Measurements from ENCODE around the gene CAMK1G.

CAMK1G gene

GRCh38 chr1:209628618-209629299 is 45.2 kb downstream of the CAMK1G start:
- ATAC-seq (replicated peaks; ENCODE audit: extremely low read depth, poor library complexity, severe bottlenecking), result no peak
- no peaks in the 10 kb centered on the region for H3K27me3 Mint-ChIP-seq
- no peak overlapping the region for H3K4me3 Mint-ChIP-seq
- no peaks in the 10 kb centered on the region for H3K36me3 Mint-ChIP-seq (ENCODE audit: insufficient read depth)
- no peaks in the 10 kb centered on the region for H3K9me3 Mint-ChIP-seq
- no peaks in the 10 kb centered on the region for H3K4me1 Mint-ChIP-seq
- no peak overlapping the region for H3K27ac Mint-ChIP-seq (ENCODE audit: low read depth)
- DNase-seq (ENCODE audit: low spot score in 2 of 2), result no peak

- Mint-ChIP-seq H3K4me3 (no peak overlapping the region), H3K9me3 (no peaks in the 10 kb centered on the region), H3K27ac (ENCODE audit: low read depth) (no peak overlapping the region), H3K27me3 (no peaks in the 10 kb centered on the region), H3K4me1 (no peaks in the 10 kb centered on the region), H3K36me3 (ENCODE audit: insufficient read depth) (no peaks in the 10 kb centered on the region)
- ATAC-seq (replicated peaks; ENCODE audit: extremely low read depth, poor library complexity, severe bottlenecking), result no peak
- DNase-seq (ENCODE audit: low spot score in 2 of 2), result no peak
Observed at GRCh38 chr1:209629621-209630382, 46.3 kb downstream of the CAMK1G start.

- H3K9me3 Mint-ChIP-seq, result no peaks in the 10 kb centered on the region
- no peak overlapping the region for H3K4me3 Mint-ChIP-seq
- DNase-seq (ENCODE audit: low spot score in 2 of 2), result no peak
Observed at GRCh38 chr1:209630383-209631225, 47.1 kb downstream of the CAMK1G start.

GRCh38 chr1:209633335-209633997 is 50.0 kb downstream of the CAMK1G start:
- no peak for ATAC-seq (replicated peaks; ENCODE audit: extremely low read depth, poor library complexity, severe bottlenecking)
- Mint-ChIP-seq H3K36me3 (ENCODE audit: insufficient read depth) (no peaks in the 10 kb centered on the region), H3K4me1 (no peaks in the 10 kb centered on the region), H3K9me3 (no peaks in the 10 kb centered on the region), H3K27me3 (no peaks in the 10 kb centered on the region), H3K27ac (ENCODE audit: low read depth) (no peak overlapping the region), H3K4me3 (no peak overlapping the region)
- no peak for DNase-seq (ENCODE audit: low spot score in 2 of 2)

More at GRCh38 chr1:209630383-209631225, 47.1 kb downstream of the CAMK1G start:
- no peak for ATAC-seq (replicated peaks; ENCODE audit: extremely low read depth, poor library complexity, severe bottlenecking)
- H3K27me3 Mint-ChIP-seq, result no peaks in the 10 kb centered on the region
- H3K36me3 Mint-ChIP-seq (ENCODE audit: insufficient read depth), result no peaks in the 10 kb centered on the region
- H3K27ac Mint-ChIP-seq (ENCODE audit: low read depth), result no peak overlapping the region
- no peaks in the 10 kb centered on the region for H3K4me1 Mint-ChIP-seq

- H3K4me3 Mint-ChIP-seq, result no peak overlapping the region
- no peaks in the 10 kb centered on the region for H3K4me1 Mint-ChIP-seq
- DNase-seq (ENCODE audit: low spot score in 2 of 2), result no peak
- H3K27me3 Mint-ChIP-seq, result no peaks in the 10 kb centered on the region
- H3K36me3 Mint-ChIP-seq (ENCODE audit: insufficient read depth), result no peaks in the 10 kb centered on the region
- H3K27ac Mint-ChIP-seq (ENCODE audit: low read depth), result no peak overlapping the region
- no peaks in the 10 kb centered on the region for H3K9me3 Mint-ChIP-seq
- no peak for ATAC-seq (replicated peaks; ENCODE audit: extremely low read depth, poor library complexity, severe bottlenecking)
Observed at GRCh38 chr1:209634005-209634737, 50.7 kb downstream of the CAMK1G start.

GRCh38 chr1:209635850-209636249 is 52.3 kb downstream of the CAMK1G start:
- H3K27ac Mint-ChIP-seq (ENCODE audit: low read depth), result no peak overlapping the region
- no peaks in the 10 kb centered on the region for H3K27me3 Mint-ChIP-seq

GRCh38 chr1:209641832-209642172 is 58.3 kb downstream of the CAMK1G start:
- Mint-ChIP-seq H3K36me3 (ENCODE audit: insufficient read depth) (no peaks in the 10 kb centered on the region), H3K27me3 (no peaks in the 10 kb centered on the region), H3K4me3 (no peak overlapping the region), H3K4me1 (no peaks in the 10 kb centered on the region), H3K27ac (ENCODE audit: low read depth) (no peak overlapping the region), H3K9me3 (no peaks in the 10 kb centered on the region)
- ATAC-seq (replicated peaks; ENCODE audit: extremely low read depth, poor library complexity, severe bottlenecking) (no peak), DNase-seq (ENCODE audit: low spot score in 2 of 2) (no peak)

More at GRCh38 chr1:209635850-209636249, 52.3 kb downstream of the CAMK1G start:
- H3K36me3 Mint-ChIP-seq (ENCODE audit: insufficient read depth), result no peaks in the 10 kb centered on the region
- no peak for DNase-seq (ENCODE audit: low spot score in 2 of 2)
- ATAC-seq (replicated peaks; ENCODE audit: extremely low read depth, poor library complexity, severe bottlenecking), result no peak
- no peaks in the 10 kb centered on the region for H3K4me1 Mint-ChIP-seq
- H3K4me3 Mint-ChIP-seq, result no peak overlapping the region
- H3K9me3 Mint-ChIP-seq, result no peaks in the 10 kb centered on the region

- Mint-ChIP-seq H3K27me3 (no peaks in the 10 kb centered on the region), H3K4me3 (no peak overlapping the region), H3K4me1 (no peaks in the 10 kb centered on the region), H3K9me3 (no peaks in the 10 kb centered on the region), H3K36me3 (ENCODE audit: insufficient read depth) (no peaks in the 10 kb centered on the region), H3K27ac (ENCODE audit: low read depth) (no peak overlapping the region)
- no peak for ATAC-seq (replicated peaks; ENCODE audit: extremely low read depth, poor library complexity, severe bottlenecking)
- DNase-seq (ENCODE audit: low spot score in 2 of 2), result no peak
Observed at GRCh38 chr1:209642816-209643215, 59.3 kb downstream of the CAMK1G start.

GRCh38 chr1:209643285-209644020 is 59.9 kb downstream of the CAMK1G start:
- no peaks in the 10 kb centered on the region for H3K9me3 Mint-ChIP-seq
- H3K4me3 Mint-ChIP-seq, result no peak overlapping the region
- ATAC-seq (replicated peaks; ENCODE audit: extremely low read depth, poor library complexity, severe bottlenecking) (no peak), DNase-seq (ENCODE audit: low spot score in 2 of 2) (no peak)
- H3K27me3 Mint-ChIP-seq, result no peaks in the 10 kb centered on the region
- H3K4me1 Mint-ChIP-seq, result no peaks in the 10 kb centered on the region
- H3K36me3 Mint-ChIP-seq (ENCODE audit: insufficient read depth), result no peaks in the 10 kb centered on the region
- no peak overlapping the region for H3K27ac Mint-ChIP-seq (ENCODE audit: low read depth)

- no peaks in the 10 kb centered on the region for H3K9me3 Mint-ChIP-seq
- H3K27me3 Mint-ChIP-seq, result no peaks in the 10 kb centered on the region
- ATAC-seq (replicated peaks; ENCODE audit: extremely low read depth, poor library complexity, severe bottlenecking), result no peak
- H3K36me3 Mint-ChIP-seq (ENCODE audit: insufficient read depth), result no peaks in the 10 kb centered on the region
- no peaks in the 10 kb centered on the region for H3K4me1 Mint-ChIP-seq
- DNase-seq (ENCODE audit: low spot score in 2 of 2), result no peak
- H3K4me3 Mint-ChIP-seq, result no peak overlapping the region
- H3K27ac Mint-ChIP-seq (ENCODE audit: low read depth), result no peak overlapping the region
Observed at GRCh38 chr1:209645574-209646452, 62.3 kb downstream of the CAMK1G start.

GRCh38 chr1:209646558-209646957 is 63.0 kb downstream of the CAMK1G start:
- Mint-ChIP-seq H3K27me3 (no peaks in the 10 kb centered on the region), H3K9me3 (no peaks in the 10 kb centered on the region), H3K4me3 (no peak overlapping the region), H3K4me1 (peaks cover 5% of the 10 kb centered on the region), H3K36me3 (ENCODE audit: insufficient read depth) (no peaks in the 10 kb centered on the region), H3K27ac (ENCODE audit: low read depth) (no peak overlapping the region)
- no peak for ATAC-seq (replicated peaks; ENCODE audit: extremely low read depth, poor library complexity, severe bottlenecking)
- DNase-seq (ENCODE audit: low spot score in 2 of 2), result no peak

Measured in central memory CD8-positive, alpha-beta T cell (primary cell).